Measurements from ENCODE around the gene LIN7B. TPM values are rescaled to one million over a fixed set of nuclear protein-coding genes. Genes with fewer than 3 reads are reported as not detected.

The LIN7B gene
- total RNA-seq, 4 donors from 2014 or later = 20.0 to 39.8 (median 32.3) TPM

GRCh38 chr19:49167857-49168409, 53.8 kb downstream of the LIN7B start:
- 92% methylated on average over 15 of the region's 25 CpGs for WGBS
- no peaks in the 10 kb centered on the region for H3K9me3 ChIP-seq
- peaks cover 52% of the 10 kb centered on the region for H3K36me3 ChIP-seq
- no peaks in the 10 kb centered on the region for H3K27me3 ChIP-seq
- peaks cover 17% of the 10 kb centered on the region for H3K4me1 ChIP-seq
- TF ChIP-seq CTCF (IDR thresholded peaks at IDR 0.05) = no peak
- no peak for TF ChIP-seq POLR2AphosphoS5 (IDR thresholded peaks at IDR 0.05)
- TF ChIP-seq POLR2A (IDR thresholded peaks at IDR 0.05) = no peak
- no peak for TF ChIP-seq EP300 (IDR thresholded peaks at IDR 0.05)
- H3K27ac ChIP-seq = no peak overlapping the region
- H3K4me3 ChIP-seq = no peak overlapping the region
- DNase-seq (ENCODE audit: low spot score in 2 of 2) = no peak

Other genes starting within 250 kb of the LIN7B start
- 1 to 10 TPM; 2.8 to 5.1 (median 5.0) TPM for gene PLEKHA4, start 245.8 kb upstream of the LIN7B start, total RNA-seq
- 100 to 1,000 TPM; 135 to 191 (median 144) TPM for gene PPP1R15A, start 241.9 kb upstream of the LIN7B start, total RNA-seq
- gene TULP2, start 215.6 kb upstream of the LIN7B start, total RNA-seq = not detected
- gene NUCB1, start 214.1 kb upstream of the LIN7B start, total RNA-seq = 100 to 1,000 TPM; 132 to 220 (median 204) TPM
- gene DHDH, start 180.7 kb upstream of the LIN7B start, total RNA-seq = under 1 TPM in 1 of 4 donors, not detected in 3; 0.59 TPM
- 10 to 100 TPM; 25.1 to 29.6 (median 27.5) TPM for gene BAX, start 159.5 kb upstream of the LIN7B start, total RNA-seq
- 1,000 to 10,000 TPM in 3 of 4 donors, 100 to 1,000 TPM in 1; 883 to 1,582 (median 1,278) TPM for gene FTL, start 149.1 kb upstream of the LIN7B start, total RNA-seq
- gene GYS1, start 121.1 kb upstream of the LIN7B start, total RNA-seq = 10 to 100 TPM; 26.4 to 42.0 (median 31.6) TPM
- gene RUVBL2, start 120.5 kb upstream of the LIN7B start, total RNA-seq = 10 to 100 TPM; 37.3 to 70.3 (median 68.8) TPM
- not detected for gene LHB, start 97.3 kb upstream of the LIN7B start, total RNA-seq
- gene CGB3, start 90.0 kb upstream of the LIN7B start, total RNA-seq = not detected
- gene CGB2, start 82.5 kb upstream of the LIN7B start, total RNA-seq = not detected
- not detected for gene CGB1, start 77.5 kb upstream of the LIN7B start, total RNA-seq
- 1 to 10 TPM in 1 of 4 donors, not detected in 3; 2.5 TPM for gene CGB5, start 70.5 kb upstream of the LIN7B start, total RNA-seq
- gene CGB8, start 65.3 kb upstream of the LIN7B start, total RNA-seq = not detected
- gene CGB7, start 56.6 kb upstream of the LIN7B start, total RNA-seq = 10 to 100 TPM in 1 of 4 donors, 1 to 10 TPM in 3; 2.9 to 27.4 (median 4.3) TPM
- 10 to 100 TPM in 2 of 4 donors, 1 to 10 TPM in 2; 7.8 to 22.5 (median 13.1) TPM for gene NTF4, start 49.6 kb upstream of the LIN7B start, total RNA-seq
- not detected for gene KCNA7, start 41.7 kb upstream of the LIN7B start, total RNA-seq
- gene SNRNP70, start 28.9 kb upstream of the LIN7B start, total RNA-seq = 100 to 1,000 TPM; 207 to 788 (median 322) TPM
- gene C19orf73, start 4.8 kb downstream of the LIN7B start, total RNA-seq = 1 to 10 TPM in 3 of 4 donors, not detected in 1; 5.2 to 9.3 (median 5.9) TPM
- 10 to 100 TPM; 42.7 to 50.1 (median 46.6) TPM for gene PPFIA3, start 5.2 kb downstream of the LIN7B start, total RNA-seq
- gene HRC, start 41.0 kb downstream of the LIN7B start, total RNA-seq = 1 to 10 TPM in 1 of 4 donors, under 1 TPM in 2, not detected in 1; 0.47 to 1.0 (median 0.53) TPM
- 10 to 100 TPM; 45.2 to 87.6 (median 62.4) TPM for gene TRPM4, start 43.4 kb downstream of the LIN7B start, total RNA-seq
- gene SLC6A16, start 210.8 kb downstream of the LIN7B start, total RNA-seq = 1 to 10 TPM in 1 of 4 donors, under 1 TPM in 2, not detected in 1; 0.23 to 1.4 (median 0.34) TPM
- gene CD37, start 221.0 kb downstream of the LIN7B start, total RNA-seq = 10 to 100 TPM in 1 of 4 donors, 1 to 10 TPM in 3; 2.9 to 25.7 (median 5.0) TPM
- gene TEAD2, start 248.0 kb downstream of the LIN7B start, total RNA-seq = 10 to 100 TPM; 10.6 to 15.4 (median 13.2) TPM
- gene DKKL1, start 249.5 kb downstream of the LIN7B start, total RNA-seq = not detected

Measured in suprapubic skin (tissue), 4 donors.